HG03175 (cell line): ENCODE measurements around the gene LARP6.

Source experiments
- ATAC-seq: cut with Tn5 transposase; IDR thresholded peaks from one replicate; pipeline ENCODE4 v1.9.1; 2021; ENCODE audit warnings: mild to moderate bottlenecking, moderate library complexity; ENCODE audit not compliant: unreplicated experiment

The LARP6 gene

GRCh38 chr15:70796516-70797310, 57.2 kb downstream of the LARP6 start:
- ATAC-seq = no peak

GRCh38 chr15:70795311-70795665, 58.7 kb downstream of the LARP6 start:
- no peak for ATAC-seq

GRCh38 chr15:70794596-70795310, 59.2 kb downstream of the LARP6 start:
- ATAC-seq = no peak

- no peak for ATAC-seq
Observed at GRCh38 chr15:70793694-70794093, 60.3 kb downstream of the LARP6 start.

- no peak for ATAC-seq
Observed at GRCh38 chr15:70792171-70792573, 61.8 kb downstream of the LARP6 start.

GRCh38 chr15:70791259-70791658, 62.7 kb downstream of the LARP6 start:
- ATAC-seq = no peak

DNA sequence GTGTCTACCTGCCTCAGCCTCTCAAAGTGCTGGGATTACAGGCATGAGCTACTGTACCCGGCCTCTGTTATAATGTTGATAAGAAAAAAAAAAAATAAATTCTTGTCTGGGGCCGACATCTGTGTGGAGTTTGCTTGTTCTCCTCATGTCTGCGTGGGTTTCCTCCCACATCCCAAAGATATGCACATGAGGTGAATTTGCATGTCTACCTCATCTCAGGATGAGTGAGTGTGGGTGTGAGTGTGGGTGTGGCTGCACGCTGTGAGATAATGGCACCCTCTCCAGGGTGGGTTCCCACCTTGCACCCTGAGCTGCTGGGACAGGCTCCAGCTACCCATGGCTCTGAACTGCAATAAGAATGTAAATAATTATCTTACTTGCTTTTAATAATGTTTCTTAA, 64.7 kb downstream of the LARP6 start:
- ATAC-seq = no peak

- no peak for ATAC-seq
Observed at GRCh38 chr15:70788114-70789049, 65.6 kb downstream of the LARP6 start.

DNA sequence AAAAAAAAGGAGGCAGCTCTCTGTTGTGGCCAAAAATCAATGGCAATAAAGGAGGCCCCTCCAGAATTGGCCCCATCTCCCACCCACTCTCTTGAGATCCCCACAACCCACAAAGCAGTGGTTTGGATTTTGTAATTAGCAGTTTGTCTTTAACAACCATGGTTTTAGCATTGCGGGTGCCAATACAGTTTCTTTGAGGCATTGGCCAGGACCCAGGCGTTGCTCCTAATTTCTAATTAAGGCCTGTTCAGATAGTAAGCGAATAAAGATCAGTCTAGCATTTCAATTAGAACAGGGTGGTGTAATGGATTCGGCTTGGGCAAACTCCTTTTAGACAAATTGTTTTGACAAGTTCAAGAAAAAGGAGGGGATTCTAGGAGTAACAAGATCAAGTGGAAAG, 67.0 kb downstream of the LARP6 start:
- no peak for ATAC-seq

DNA sequence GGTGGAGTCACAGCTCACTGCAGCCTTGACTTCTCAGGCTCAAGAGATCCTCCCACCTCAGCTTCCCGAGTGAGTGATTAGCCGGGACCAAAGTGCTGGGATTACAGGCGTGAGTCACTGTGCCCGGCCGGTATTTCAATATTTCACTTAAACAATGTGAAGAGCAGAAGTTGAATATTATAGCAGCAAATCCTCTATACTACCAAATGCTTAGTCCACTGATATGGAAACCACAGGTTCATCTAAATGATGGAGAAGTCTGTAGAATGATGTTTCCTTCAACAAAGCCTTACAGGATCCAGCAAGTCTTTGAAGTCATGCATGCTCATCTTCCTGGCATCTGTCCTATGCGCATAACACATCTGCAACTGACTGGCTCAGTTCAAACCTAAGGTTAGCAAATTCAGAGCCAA, 70.3 kb downstream of the LARP6 start:
- no peak for ATAC-seq

GRCh38 chr15:70783041-70783440, 70.9 kb downstream of the LARP6 start:
- no peak for ATAC-seq

DNA sequence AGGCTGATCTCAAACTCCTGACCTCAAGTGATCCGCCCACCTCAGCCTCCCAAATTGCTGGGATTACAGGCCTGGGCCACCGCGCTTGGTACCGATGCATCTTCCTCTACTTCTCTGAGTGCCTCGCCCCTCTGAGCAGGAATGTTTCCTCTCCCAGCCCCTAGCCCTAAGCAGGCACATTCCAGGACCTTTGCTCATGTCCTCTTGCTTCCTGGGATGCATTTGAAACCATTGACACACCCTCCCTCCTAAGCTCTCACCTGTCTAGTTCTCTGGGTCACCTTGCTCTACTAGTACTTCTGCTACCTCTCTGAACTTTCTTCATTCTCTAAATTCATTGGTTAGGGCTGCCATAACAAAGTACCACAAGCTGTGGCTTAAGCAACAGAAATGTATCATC, 72.7 kb downstream of the LARP6 start:
- ATAC-seq = no peak
